Measurements from ENCODE around the gene FRY.

FRY gene

DNA sequence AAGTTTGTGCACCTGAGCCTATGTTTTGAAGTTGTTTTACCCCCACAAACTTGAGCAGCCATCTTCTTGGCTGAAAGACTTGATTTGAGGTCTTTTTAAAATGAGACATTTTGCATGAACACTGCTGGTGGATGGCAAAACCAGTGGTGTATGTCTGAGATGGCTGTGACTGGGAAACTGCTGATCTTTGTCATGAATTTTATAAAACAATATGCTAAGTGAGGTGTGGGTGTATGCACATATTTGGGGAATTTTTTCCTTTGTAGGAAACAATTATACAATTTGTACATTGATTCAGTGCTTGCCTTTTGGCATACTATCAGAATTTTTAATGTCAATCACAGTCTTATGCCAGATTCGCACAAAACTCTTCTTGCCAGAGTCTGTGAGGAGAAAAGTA is 231.0 kb downstream of the FRY start:
- DNase-seq (ENCODE audit: low read depth), result no peak

DNA sequence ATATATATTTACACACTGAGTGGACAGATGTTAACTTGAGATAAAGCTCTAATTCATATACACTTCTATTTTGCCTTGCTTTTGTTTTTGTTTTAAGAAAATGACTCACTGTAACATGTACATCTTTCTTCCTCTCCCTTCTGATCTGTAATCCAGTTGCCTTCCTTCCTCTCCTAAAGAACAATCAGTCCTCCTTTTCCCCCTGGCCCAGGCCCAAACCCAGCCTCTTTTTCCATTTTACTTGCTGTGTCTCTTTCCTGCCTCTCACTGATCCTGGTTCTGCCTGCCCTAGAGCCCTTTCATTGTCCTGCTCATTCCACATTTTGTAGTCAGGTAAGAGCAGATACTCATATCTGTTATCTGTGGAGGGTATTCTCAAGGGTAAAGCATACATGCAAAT is 232.8 kb downstream of the FRY start:
- DNase-seq (ENCODE audit: low read depth), result peak; percentile 21

DNA sequence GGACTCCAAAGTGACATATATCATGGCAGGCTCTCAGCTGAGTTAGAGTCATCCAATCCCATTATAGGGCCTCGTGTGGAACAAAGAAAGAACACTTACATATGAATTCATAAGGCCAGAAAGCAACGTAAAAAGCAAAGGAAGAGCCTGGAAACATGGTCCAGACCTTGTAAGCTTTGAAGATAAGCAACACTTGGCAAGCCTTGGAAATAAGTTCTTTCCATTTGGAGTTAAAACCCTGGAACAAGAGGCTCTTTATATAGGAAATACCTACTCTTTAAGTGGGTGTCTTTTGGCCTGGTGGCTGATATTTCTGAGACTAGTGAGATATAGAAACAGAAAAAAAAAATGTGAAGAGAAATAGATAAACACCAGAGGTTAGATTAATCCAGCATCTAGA is 234.2 kb downstream of the FRY start:
- no peak for DNase-seq (ENCODE audit: low read depth)

DNA sequence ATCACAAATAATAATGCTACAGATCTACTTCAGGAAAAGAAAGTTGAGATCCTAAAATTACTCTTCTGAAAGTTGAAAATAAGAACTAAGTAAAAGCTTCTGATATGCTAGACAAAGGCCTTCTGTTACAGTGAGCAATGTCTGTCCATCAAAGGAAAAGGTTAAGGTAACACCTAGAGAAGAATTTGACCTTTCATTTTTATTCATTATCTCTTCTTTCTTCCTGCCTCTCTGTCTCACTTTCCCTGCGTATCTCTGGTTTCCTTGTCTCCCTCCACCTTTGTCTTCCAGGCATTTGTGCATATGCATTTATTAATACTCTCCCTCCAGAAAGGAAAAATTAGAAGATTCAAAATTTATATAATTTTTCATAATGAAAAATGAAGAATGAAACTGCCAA is 234.6 kb downstream of the FRY start:
- DNase-seq (ENCODE audit: low read depth), result no peak

DNA sequence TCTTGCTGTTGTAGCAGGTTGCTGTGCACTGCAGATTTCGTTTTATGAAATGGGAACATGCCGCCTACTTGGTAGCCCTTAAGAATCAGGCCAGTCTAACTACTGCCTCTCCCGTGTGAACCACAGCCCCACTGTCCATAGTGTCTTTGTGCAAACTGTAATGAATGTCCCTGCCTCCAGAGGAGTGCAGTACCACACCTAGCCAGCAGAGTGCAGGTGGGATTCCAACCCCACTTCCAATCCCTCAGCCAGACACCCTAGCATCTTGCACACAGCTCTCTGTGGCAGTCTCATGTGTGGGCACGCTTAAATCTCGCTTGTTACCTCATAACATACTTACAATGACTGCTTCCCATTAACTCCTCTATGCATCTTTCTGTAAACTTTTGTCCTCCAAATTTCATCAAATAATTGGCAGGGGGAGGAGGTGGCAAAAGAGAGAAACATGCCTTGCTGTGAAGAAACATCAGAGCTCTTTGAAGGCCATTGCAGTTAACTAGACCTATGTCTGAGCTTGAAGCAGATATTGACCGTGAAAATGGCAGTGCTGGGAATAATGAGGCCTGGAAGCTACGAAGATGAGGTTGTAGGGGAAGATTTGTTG is 236.4 kb downstream of the FRY start:
- DNase-seq (ENCODE audit: low read depth), result no peak

DNA sequence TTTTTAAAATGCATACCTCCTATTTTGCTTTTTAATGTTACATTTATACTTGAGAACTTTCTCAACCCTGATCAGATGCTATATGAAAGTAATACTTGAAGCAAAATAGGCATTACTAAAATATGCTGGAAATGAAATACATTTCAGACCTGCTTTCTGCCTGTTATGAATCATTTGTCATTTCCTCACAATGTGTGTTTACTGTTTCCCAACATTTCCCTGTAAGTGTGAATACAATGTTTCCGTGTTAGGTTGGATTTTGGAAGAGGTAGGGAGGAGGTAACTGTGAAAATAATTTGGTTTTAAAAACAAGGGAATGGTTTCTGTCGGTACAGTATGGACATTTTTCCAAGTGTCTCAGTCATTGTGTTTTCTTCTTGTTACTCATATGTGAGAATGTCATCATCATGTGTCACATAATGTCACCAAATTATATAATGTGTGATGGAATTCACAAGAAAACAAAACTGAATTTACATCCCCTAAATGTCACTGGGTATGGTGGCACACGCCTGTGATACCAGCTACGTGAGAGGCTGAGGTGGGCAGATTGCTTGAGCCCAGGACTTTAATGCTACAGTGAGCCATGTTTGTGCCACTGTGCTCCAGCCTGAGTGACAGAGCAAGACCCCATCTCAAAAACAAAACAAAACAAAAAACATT is 240.6 kb downstream of the FRY start:
- no peak for DNase-seq (ENCODE audit: low read depth)

DNA sequence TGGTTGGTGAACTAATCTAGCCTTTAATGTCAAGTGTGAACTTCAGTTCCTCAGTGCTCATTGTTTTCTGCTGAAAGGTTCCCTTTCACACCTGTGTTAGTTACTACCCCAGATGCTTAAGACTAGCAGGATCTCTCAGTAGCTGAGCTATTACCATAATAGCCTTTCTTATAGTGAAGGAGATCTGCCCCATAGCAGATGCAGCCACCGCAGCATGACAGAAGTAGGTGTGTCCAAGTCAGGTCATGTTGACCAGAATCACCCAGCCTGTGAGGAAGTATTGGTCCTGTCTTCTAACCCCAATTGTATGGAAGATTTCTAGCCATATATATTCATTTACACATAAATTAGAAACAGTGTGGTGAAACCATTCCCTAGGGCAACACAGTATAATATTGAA is 246.3 kb downstream of the FRY start:
- no peak for DNase-seq (ENCODE audit: low read depth)

DNA sequence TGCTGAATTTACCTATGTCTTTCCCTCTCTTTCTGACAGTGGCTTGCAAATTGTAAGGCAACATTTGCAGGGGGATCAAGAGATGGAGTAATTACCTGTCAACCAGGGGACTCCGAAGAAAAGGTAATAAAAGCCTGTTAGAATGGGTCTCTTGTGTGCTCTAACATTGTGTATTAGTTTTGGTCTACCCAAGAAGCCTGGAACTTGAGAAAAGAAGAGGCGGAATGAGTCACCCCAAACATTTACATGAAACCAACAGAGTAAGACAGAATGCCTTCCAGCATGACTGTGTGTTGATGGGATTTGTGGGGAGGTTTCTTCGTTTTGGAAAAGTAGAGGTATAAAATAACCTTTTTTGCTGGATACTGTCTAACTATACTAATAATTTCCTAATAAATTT is 246.9 kb downstream of the FRY start:
- peak; percentile 9 for DNase-seq (ENCODE audit: low read depth)

DNA sequence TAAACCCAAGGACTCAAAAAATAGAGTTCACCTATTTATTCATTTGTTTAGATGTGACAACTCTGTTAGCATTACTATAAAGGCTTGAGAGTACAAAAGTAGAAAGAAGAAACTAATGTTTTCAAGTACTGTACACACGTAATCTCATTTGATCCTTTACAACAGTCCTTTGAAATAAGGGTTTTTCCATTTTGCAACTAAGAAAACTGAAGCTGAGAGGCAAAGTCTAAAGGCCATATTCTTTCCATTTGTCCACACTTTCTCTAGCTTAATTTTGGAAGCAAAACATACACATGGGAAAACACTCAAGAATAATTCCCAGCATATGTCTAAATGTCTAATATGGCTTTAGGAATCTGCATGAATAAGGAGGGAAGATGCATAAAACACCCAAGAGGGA is 249.5 kb downstream of the FRY start:
- no peak for DNase-seq (ENCODE audit: low read depth)

DNA sequence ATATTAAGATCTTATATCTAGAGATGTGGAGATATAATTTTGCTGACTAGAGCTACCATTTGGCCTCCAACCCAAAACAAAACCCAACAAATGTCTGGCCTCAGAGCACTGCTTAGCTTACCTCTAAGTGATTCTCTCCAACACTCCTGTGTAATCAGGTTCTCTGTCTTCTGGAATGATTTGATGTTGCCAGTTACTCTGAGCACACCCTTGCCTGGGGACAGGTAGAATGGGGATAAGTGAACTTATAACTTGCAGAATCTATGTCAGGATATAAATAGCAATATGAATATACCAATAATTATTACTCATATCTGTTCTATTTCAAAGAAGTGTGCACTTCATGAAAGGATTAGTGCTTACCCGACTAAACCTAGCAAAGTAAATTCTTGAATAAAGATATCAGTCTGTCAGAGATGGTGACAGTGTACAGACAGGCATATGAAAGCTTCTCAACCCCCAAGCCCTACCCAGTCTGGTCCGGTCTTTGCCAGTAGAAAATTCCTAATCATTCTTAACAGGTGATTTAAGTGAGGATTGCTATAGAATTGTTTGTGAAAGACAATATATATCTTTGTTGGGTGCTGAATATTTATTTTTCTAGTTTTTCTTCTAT is 250.6 kb downstream of the FRY start:
- no peak for DNase-seq (ENCODE audit: low read depth)

DNA sequence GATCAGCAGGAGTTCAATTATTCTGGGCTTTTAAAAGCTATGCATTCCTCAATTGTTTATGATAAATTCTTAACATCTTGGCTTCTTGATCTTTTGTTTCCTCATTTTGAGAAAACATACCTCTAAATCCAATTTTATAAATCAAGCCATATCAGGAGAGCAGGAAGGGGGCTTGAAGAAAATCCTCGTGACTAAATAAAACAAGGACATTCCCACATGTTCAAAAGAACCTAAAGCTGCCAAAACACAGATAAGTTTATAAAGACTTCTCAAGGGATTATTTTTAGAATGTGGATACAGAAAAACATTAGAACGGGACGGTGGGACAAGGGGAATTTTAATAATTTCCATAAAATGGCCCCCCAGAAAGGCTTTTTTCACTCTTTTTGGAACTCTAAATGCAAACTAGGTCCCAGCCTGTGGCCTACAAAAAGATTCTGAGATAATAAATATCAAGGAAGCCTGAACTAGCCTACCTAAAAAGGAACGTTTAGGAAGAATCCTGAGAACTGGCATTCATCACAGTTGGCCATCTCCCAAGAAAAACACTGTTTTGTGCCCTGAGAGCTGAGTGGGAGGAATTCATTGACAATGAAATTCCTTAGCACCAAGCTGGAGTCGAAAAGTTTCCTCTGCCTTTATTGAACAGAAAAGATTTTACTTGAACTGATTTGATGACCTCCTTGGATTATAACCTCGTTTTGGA is 253.5 kb downstream of the FRY start:
- peak; percentile 35 for DNase-seq (ENCODE audit: low read depth)

DNA sequence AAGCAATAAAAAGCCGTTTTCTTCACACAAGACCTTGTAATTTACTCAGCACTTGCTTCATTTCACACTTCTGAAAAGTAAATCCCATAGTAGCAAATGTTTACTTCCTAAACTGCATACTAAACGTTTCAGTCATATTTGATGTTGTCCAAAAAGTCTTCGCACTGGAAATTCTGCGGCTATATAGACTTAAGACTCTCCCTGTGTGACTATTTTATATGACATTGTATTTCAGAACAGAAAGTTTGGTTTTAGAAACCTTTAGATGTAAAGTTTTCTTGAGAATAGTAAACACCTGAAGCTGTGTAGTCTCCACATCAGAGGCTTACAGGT is 254.0 kb downstream of the FRY start:
- DNase-seq (ENCODE audit: low read depth), result no peak

DNA sequence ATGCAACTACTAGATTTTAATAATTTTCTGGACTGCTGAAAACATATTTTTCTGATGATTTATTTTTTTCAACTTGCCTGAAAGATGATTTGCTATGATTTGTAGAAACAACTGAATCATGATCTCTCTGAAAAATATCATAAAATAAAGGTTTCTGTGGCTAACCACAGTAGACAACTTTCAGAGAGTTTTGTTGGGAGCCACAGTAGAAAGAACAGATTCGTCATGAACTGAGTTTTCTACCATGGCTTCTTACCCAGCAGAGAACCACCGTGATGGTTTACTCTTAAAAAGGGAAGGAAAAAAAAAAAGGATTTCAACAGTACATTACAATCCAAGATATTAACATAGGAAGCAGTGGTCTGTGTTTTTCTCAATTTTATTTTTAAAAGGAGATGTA is 265.6 kb downstream of the FRY start:
- DNase-seq (ENCODE audit: low read depth), result no peak

DNA sequence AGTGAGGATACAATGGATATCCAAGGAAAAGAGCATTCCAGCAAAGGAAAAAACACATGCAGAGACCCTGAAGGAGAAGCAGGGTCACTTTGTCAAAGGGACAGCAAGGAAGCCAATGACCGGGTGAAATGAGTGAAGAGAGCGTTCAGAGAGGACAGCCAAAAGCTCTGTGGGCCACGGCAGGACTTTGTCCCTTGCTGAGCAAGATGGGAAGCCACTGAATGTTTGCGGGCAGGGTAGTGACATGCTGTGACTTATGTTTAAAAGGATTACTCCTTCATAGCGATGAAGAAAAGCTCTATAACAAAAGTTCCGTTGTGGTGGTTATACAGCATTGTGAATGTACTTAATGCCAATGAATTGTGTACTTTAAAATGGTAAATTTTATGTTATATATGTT is 267.1 kb downstream of the FRY start:
- no peak for DNase-seq (ENCODE audit: low read depth)

DNA sequence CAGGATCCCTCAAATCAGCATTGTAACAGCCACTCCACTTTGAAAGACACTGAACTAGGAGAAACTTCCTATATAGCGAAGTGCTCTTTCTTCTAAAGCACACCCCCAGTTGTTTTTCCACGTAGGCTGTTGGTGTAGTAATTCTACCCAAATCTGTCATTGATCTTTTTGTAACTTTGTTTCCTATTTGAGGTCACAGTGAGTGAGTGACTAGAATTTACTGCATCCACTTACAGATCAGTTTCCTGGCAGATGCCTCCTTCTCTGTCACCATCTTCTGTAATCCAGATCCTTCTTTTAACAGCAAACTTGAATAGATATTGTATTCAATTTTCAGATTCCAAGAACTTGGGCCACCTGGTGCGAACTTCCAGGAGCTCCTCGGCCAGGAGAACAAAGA is 268.3 kb downstream of the FRY start:
- no peak for DNase-seq (ENCODE audit: low read depth)

DNA sequence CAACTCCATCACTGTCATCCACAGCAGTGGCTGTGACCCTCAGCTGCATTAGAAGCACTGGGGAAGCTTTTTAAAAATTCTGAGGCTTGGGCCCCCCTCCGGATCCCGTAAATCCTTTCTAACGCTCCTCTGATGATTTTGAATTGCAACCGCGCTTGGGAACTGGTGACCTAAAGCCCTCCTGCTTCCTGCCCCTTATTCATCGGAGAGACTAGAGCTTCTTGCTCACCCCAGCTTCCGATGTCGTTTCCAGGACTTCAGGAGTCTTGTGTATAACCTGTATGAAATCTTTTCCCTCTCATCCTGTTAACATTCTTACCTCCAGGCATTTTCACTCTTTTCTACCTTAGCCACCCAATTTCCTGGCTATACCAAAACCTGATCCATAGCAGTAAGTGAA is 268.8 kb downstream of the FRY start:
- no peak for DNase-seq (ENCODE audit: low read depth)

DNA sequence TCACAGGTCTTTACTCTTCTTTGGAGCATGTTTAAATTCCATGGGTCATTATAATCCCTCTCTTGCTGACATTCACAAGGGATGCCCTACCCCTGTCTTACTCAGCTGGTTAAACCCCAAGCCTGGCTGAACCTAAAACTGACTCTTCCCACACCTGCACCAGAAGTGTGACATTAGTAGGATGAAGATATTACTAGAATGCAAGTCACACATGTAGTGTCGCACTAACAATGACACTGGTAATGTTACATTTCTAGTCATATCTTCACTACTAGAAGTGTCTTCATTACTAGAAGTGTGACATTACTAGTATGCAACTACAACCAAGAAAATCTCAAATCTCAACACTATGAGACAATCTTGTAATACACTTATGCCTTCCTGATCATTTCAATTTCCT is 269.3 kb downstream of the FRY start:
- DNase-seq (ENCODE audit: low read depth), result no peak

DNA sequence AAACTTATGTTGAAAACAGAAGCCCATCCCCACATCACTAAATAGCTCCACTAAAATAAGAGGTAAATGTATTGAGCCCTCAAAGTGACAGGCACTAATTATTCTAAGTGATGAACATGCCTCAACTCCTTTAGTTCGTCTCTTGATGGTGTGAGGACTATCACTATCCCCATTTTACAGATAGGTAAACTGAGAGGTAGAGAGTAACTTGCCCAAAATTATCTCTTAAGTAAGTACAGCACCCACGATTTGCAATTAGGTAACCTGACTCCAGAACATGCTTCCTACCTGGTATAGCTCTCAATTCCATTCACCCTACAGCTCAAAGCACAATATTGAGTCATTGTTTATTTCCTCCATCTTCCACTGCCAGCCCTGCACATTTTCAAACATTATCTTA is 270.9 kb downstream of the FRY start:
- DNase-seq (ENCODE audit: low read depth), result no peak

DNA sequence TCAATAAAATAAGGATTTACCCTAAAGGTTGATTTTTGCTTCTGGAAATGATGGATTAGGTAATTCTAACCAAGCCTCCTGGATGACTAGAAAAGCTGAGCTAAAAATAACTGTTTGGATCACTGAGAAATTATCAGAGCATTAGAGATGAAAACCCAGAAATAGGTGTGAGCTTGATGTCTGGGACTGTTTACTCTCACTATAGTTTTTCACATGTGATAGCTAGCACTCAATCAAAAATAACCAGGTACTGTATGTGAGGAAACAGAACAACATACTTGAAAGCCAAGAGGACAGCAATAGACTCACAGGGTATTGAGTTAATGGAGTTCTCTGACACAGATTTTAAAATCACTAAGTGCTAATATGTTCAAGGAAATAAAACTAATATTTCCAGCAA is 274.1 kb downstream of the FRY start:
- DNase-seq (ENCODE audit: low read depth), result no peak

DNA sequence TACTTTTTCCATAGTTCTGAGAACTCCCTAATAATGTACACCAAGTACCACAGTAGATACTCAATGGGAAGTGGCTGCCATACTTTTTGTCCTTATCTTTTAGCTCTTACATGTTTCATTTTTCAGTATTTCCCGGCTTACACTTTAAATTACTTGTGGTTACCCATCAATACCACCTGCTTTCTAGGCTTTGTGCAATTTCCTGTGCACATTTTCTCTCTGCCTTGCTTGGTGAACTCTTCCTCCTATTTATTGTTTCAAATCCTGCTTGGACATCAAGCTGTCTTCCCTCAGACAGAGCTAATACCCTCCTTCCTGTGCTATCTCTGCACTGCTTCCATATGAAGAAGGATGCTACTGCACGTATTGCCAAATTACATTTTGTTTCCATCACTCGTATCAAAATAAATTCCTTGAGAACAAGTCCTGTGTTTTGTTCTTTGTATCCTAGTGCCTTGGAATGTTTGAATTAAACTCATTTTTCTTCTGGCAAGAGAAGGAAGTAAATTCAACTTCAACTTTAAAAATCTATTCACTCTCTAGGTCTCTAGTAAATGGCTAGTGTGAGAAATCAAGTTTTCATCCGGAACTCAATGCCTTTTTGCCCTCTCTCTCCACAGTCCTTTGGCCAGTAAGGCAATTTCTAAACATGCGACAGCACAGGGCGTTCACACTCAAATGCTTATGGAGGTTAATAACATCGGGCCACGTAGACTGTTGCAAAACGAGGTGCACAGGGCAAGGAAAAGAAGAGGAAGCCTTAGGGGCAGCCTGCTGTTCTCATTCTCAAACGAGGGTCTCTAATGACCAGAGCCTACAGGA is 277.9 kb downstream of the FRY start:
- DNase-seq (ENCODE audit: low read depth), result no peak

DNA sequence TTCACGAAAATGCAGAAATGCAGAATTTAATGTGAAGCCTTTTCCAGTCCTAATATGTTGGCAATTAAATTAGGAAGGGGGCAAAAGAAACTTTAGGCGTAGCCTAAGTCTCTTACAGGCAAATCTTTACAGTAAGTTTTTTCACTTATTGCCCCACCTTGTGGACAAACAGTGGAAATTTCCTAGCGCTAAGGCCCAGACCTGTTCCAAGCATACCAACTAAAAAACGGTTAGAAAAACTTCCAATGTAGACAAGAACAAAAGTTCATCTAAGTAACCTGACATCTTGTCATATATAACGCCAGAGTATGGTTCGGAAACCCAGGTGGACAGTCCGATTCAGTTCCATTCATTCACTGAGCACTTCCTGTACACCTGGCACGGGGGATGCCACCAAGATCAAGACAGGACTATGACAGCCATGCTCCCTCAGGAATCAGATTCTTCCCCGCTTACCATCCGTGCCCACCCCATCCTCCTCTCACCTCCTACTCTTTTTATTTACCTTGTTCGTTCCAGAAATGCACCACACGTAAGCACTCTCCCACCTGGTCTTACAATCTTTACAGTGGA is 278.6 kb downstream of the FRY start:
- DNase-seq (ENCODE audit: low read depth), result peak; percentile 59

DNA sequence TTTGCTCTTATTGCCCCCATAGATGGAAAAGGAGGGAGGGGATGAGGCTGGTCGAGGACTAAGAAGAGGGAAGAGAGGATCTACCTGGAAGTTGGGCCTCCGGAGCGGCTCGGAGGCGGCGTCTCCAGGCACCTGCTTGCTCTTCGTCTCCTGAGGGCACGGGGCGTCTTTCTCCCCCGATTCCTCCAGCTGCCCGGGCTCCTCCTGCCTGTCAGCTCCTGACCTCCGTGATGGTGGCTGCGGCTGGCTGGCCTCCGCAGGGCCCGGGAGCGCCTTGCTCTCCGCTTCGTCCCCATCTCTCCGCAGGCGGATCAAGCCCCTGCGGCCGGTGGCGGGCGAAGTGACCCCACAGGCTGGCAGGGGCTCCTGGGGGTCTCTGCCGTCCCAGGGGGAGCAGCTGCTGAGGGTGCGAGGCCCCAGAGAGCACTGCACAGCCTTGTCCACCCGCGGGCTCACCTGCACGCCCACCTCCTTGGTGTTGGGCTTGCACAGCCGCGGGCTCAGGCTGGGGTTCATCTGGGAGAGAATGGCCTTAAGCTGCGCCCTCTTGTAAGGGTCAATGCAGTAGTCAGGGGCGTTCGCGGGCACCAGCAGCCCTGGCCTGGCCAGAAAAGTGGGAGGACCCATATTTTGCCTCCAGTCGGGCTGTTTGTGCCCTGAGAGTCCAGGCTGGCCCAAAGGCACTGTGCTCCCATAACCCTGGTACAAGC is 279.8 kb downstream of the FRY start:
- no peak for DNase-seq (ENCODE audit: low read depth)

Measured in fibroblast of the conjunctiva (primary cell).